Naive thymus-derived CD4-positive, alpha-beta T cell (primary cell): ENCODE data around the gene XYLB. TPM values are rescaled to one million over a fixed set of nuclear protein-coding genes. Genes with fewer than 3 reads are reported as not detected.
A peak's percentile ranks its signal among the peaks of the same experiment; 100 is the strongest.

Experiments
- ATAC-seq: fragments of 150-1000 bp; cut with Tn5 transposase; 2 replicates; pipeline ENCODE4 v1.10.0; 2021; ENCODE audit warnings: mild to moderate bottlenecking, moderate library complexity
- CTCF ChIA-PET: fragments of 350-600 bp; sonication (Branson Sonifier 250); formaldehyde crosslinking; loops from one replicate; lab custom pipeline; 2021; ENCODE audit warnings: antibody characterized with exemption; lab: Charles Lee
- POLR2A ChIA-PET: fragments of 350-600 bp; sonication (Branson Sonifier 250); formaldehyde crosslinking; loops from one replicate; lab custom pipeline; 2021; ENCODE audit warnings: antibody characterized with exemption, inconsistent platforms; lab: Charles Lee
- DNase-seq, 9 donors: peaks; one replicate each; pipeline versions ENCODE4 v3.0.0 to v3.0.0-alpha.2; 2020 to 2022; ENCODE audit warnings: mixed read lengths in 1 of 9
- H3K27ac ChIP-seq: one replicate; pipeline ENCODE4 v1.7.0; 2013; ENCODE audit warnings: mild to moderate bottlenecking, low read depth, low read length, moderate library complexity
- H3K27me3 ChIP-seq, 2 donors: one replicate each; pipeline ENCODE4 v1.7.0; 2013; ENCODE audit warnings: low read length in 2 of 2, mild to moderate bottlenecking in 2 of 2, moderate library complexity in 2 of 2; ENCODE audit not compliant: control insufficient read depth in 2 of 2, insufficient read depth in 2 of 2
- H3K36me3 ChIP-seq, 3 experiments: 1 replicate in 2 of 3; 2 replicates in 1 of 3; pipeline ENCODE4 v1.7.0; 2013; ENCODE audit warnings: low read length in 3 of 3, mild to moderate bottlenecking in 3 of 3, moderate library complexity in 1 of 3; ENCODE audit not compliant: insufficient read depth in 3 of 3, control insufficient read depth in 2 of 3
- H3K4me1 ChIP-seq, 2 donors: one replicate each; pipeline ENCODE4 v1.7.0; 2013; ENCODE audit warnings: low read length in 2 of 2, mild to moderate bottlenecking in 2 of 2, moderate library complexity in 1 of 2; ENCODE audit not compliant: control insufficient read depth in 2 of 2, insufficient read depth in 2 of 2
- H3K4me3 ChIP-seq: 2 replicates; pipeline ENCODE4 v1.7.0; 2013; ENCODE audit warnings: mild to moderate bottlenecking, low read length
- H3K9me3 ChIP-seq, 3 experiments: 1 replicate in 2 of 3; 2 replicates in 1 of 3; pipeline ENCODE4 v1.7.0; 2013; ENCODE audit warnings: low read length in 3 of 3; ENCODE audit not compliant: control insufficient read depth in 2 of 3
- H3K27ac Mint-ChIP-seq, 9 donors: one replicate each; pipeline ENCODE4 v1.8.0; 2020 to 2022; ENCODE audit warnings: mixed read lengths in 9 of 9, mild to moderate bottlenecking in 8 of 9, moderate library complexity in 5 of 9, inconsistent platforms in 2 of 9
- H3K27me3 Mint-ChIP-seq, 5 donors: one replicate each; pipeline ENCODE4 v1.8.0; 2021 to 2022; ENCODE audit warnings: mixed read lengths in 5 of 5, mild to moderate bottlenecking in 1 of 5
- H3K36me3 Mint-ChIP-seq, 5 donors: one replicate each; pipeline ENCODE4 v1.8.0; 2020 to 2022; ENCODE audit warnings: mixed read lengths in 5 of 5, mild to moderate bottlenecking in 3 of 5, inconsistent platforms in 1 of 5
- H3K4me1 Mint-ChIP-seq, 7 donors: one replicate each; pipeline ENCODE4 v1.8.0; 2020 to 2022; ENCODE audit warnings: mixed read lengths in 7 of 7, mild to moderate bottlenecking in 3 of 7, inconsistent platforms in 1 of 7
- H3K4me3 Mint-ChIP-seq, 10 donors: one replicate each; pipeline ENCODE4 v1.8.0; 2020 to 2022; ENCODE audit warnings: mild to moderate bottlenecking in 10 of 10, mixed read lengths in 10 of 10, moderate library complexity in 6 of 10, inconsistent platforms in 2 of 10
- H3K9me3 Mint-ChIP-seq, 11 donors: one replicate each; pipeline ENCODE4 v1.8.0; 2020 to 2022; ENCODE audit warnings: mixed read lengths in 11 of 11, mild to moderate bottlenecking in 4 of 11, inconsistent platforms in 1 of 11, moderate library complexity in 1 of 11
- intact Hi-C, 2 donors: fragments of 100-400 bp; cut with micrococcal nuclease; formaldehyde crosslinking; loops; one replicate each; pipeline ENCODE4 v1.15.1; 2023
- polyA plus RNA-seq, 2 donors: library from polyadenylated mRNA; unstranded; fragments of 300-500 nt; fragmentation: Illumina TruSeq; gene quantifications; one replicate each; pipeline ENCODE4 v1.2.3, GENCODE V29; 2021
- total RNA-seq, 6 experiments: library from RNA in 5 of 6; stranded (reverse) in 5 of 6; gene quantifications; 1 replicate in 5 of 6; 2 replicates in 1 of 6; pipeline ENCODE4 v1.2.3 and lab custom pipeline; 2021 to 2026

Gene XYLB
- total and polyA plus RNA-seq, 7 experiments from 2014 or later = 0.37 to 6.7 (median 2.0) TPM

- H3K27me3 ChIP-seq = no peaks in the 10 kb centered on the region
- H3K4me1 ChIP-seq = no peaks in the 10 kb centered on the region
- no peak overlapping the region for H3K4me3 ChIP-seq
- peaks cover 0 to 10% (median 7%) of the 10 kb centered on the region in 5 donors for H3K36me3 Mint-ChIP-seq
- H3K27ac ChIP-seq = no peak overlapping the region
- ChIA-PET POLR2A (no interaction called here), CTCF (no interaction called here)
- DNase-seq (no peak), ATAC-seq (no peak)
- peaks cover 0 to 4% (median 0%) of the 10 kb centered on the region in 11 donors for H3K9me3 Mint-ChIP-seq
- H3K27me3 Mint-ChIP-seq = no peaks in the 10 kb centered on the region
- H3K27ac Mint-ChIP-seq = no peak overlapping the region
- no peak overlapping the region for H3K4me3 Mint-ChIP-seq
- H3K36me3 ChIP-seq = no peaks in the 10 kb centered on the region
- no peaks in the 10 kb centered on the region for H3K9me3 ChIP-seq
- intact Hi-C loops = no loop called here
- H3K4me1 Mint-ChIP-seq = peaks cover 9 to 12% (median 10%) of the 10 kb centered on the region in 7 donors
Observed at GRCh38 chr3:38361496-38361895, 14.9 kb downstream of the XYLB start.

GRCh38 chr3:38362825-38363224, 16.2 kb downstream of the XYLB start:
- intact Hi-C loops = no loop called here
- ATAC-seq (no peak), DNase-seq (no peak)
- H3K27me3 ChIP-seq = no peaks in the 10 kb centered on the region
- H3K9me3 ChIP-seq = no peaks in the 10 kb centered on the region
- no peak overlapping the region for H3K27ac ChIP-seq
- H3K4me3 Mint-ChIP-seq = no peak overlapping the region
- CTCF ChIA-PET = no interaction called here
- peaks cover 0 to 4% (median 0%) of the 10 kb centered on the region in 11 donors for H3K9me3 Mint-ChIP-seq
- H3K36me3 Mint-ChIP-seq = peaks cover 0 to 10% (median 9%) of the 10 kb centered on the region in 5 donors
- H3K4me1 ChIP-seq = no peaks in the 10 kb centered on the region
- no peaks in the 10 kb centered on the region for H3K27me3 Mint-ChIP-seq
- peaks cover 9 to 12% (median 10%) of the 10 kb centered on the region in 7 donors for H3K4me1 Mint-ChIP-seq
- no peak overlapping the region for H3K4me3 ChIP-seq
- no peak overlapping the region for H3K27ac Mint-ChIP-seq
- no peaks in the 10 kb centered on the region for H3K36me3 ChIP-seq
- POLR2A ChIA-PET = no interaction called here

- no peak overlapping the region for H3K4me3 Mint-ChIP-seq
- Histone ChIP-seq H3K9me3 (no peaks in the 10 kb centered on the region), H3K27me3 (no peaks in the 10 kb centered on the region), H3K4me3 (no peak overlapping the region), H3K27ac (no peak overlapping the region), H3K36me3 (no peaks in the 10 kb centered on the region), H3K4me1 (no peaks in the 10 kb centered on the region)
- CTCF ChIA-PET = no interaction called here
- peaks cover 0 to 6% (median 0%) of the 10 kb centered on the region in 11 donors for H3K9me3 Mint-ChIP-seq
- intact Hi-C loops = no loop called here
- DNase-seq (no peak), ATAC-seq (no peak)
- H3K36me3 Mint-ChIP-seq = peaks cover 0 to 21% (median 10%) of the 10 kb centered on the region in 5 donors
- POLR2A ChIA-PET = no interaction called here
- peaks cover 9 to 19% (median 12%) of the 10 kb centered on the region in 7 donors for H3K4me1 Mint-ChIP-seq
- no peaks in the 10 kb centered on the region for H3K27me3 Mint-ChIP-seq
- H3K27ac Mint-ChIP-seq = peak overlapping the region in 1 of 9 donors; percentile 19
Observed at GRCh38 chr3:38364721-38365400, 18.3 kb downstream of the XYLB start.

DNA sequence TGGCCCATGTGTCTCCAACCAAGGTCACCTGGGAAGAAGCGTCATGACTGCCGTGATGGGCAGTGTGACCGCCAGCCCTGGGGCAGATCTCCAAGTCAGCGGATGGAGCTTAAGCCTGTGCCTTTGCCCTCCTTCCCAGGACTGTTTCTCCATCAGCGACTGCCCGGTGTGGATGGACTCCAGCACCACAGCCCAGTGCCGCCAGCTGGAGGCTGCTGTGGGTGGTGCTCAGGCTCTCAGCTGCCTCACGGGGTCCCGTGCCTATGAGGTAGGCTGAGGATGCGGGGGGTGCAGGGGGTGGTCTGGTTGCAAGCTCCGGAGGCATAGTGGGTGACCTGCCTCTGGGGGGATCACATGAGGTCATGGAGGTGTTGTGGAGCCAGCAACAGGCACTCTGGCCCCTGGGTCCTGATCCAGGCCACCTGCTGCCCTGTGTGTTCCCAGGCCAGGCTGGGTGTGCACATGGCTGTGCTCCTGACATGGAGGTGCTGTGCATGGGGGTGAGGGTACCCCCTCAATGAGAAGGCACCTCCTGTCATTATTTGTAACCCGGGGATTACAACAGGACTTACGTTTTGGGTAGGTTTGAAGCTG, 19.0 kb downstream of the XYLB start:
- Mint-ChIP-seq H3K9me3 (peaks cover 0 to 6% (median 0%) of the 10 kb centered on the region in 11 donors), H3K4me3 (no peak overlapping the region), H3K27ac (peak overlapping the region in 1 of 9 donors; percentile 59), H3K36me3 (peaks cover 0 to 25% (median 10%) of the 10 kb centered on the region in 5 donors), H3K27me3 (no peaks in the 10 kb centered on the region), H3K4me1 (peaks cover 9 to 19% (median 12%) of the 10 kb centered on the region in 7 donors)
- intact Hi-C loops = no loop called here
- Histone ChIP-seq H3K36me3 (no peaks in the 10 kb centered on the region), H3K4me3 (no peak overlapping the region), H3K27ac (no peak overlapping the region), H3K27me3 (no peaks in the 10 kb centered on the region), H3K4me1 (no peaks in the 10 kb centered on the region), H3K9me3 (no peaks in the 10 kb centered on the region)
- ChIA-PET CTCF (no interaction called here), POLR2A (interaction anchor here (0.6 kb wide), 1 partner anchor 100 kb away, joined by 5 read pairs; no protein-coding TSS in a partner anchor)
- no peak for ATAC-seq
- no peak for DNase-seq

DNA sequence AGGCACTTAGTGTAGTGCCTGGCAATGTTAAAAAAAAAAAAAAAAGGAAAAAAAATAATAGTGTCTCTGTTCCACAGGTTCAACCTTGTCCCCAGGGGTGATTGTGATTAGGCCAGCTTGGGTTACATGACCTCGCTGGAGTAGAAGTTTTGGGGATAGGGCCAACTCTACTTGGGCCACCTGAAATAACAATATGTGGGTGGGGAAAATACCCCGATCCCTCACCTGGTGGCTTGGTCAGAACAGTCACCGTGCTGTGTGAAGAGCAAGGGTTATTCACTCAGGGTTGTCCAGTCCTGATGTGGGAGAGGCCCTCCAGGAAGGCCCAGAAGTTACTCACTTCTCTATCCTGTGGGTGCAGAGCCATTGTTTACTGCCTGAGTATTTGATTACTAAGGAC, 19.5 kb downstream of the XYLB start:
- Histone ChIP-seq H3K4me3 (no peak overlapping the region), H3K27ac (no peak overlapping the region), H3K4me1 (no peaks in the 10 kb centered on the region), H3K9me3 (no peaks in the 10 kb centered on the region), H3K27me3 (no peaks in the 10 kb centered on the region), H3K36me3 (no peaks in the 10 kb centered on the region)
- DNase-seq (no peak), ATAC-seq (no peak)
- CTCF ChIA-PET = no interaction called here
- Mint-ChIP-seq H3K9me3 (peaks cover 0 to 6% (median 0%) of the 10 kb centered on the region in 11 donors), H3K27ac (no peak overlapping the region), H3K27me3 (no peaks in the 10 kb centered on the region), H3K4me1 (peaks cover 9 to 19% (median 12%) of the 10 kb centered on the region in 7 donors), H3K36me3 (peaks cover 0 to 30% (median 10%) of the 10 kb centered on the region in 5 donors), H3K4me3 (no peak overlapping the region)
- intact Hi-C loops = no loop called here
- POLR2A ChIA-PET = interaction anchor here (0.6 kb wide), 1 partner anchor 100 kb away, joined by 5 read pairs; no protein-coding TSS in a partner anchor

DNA sequence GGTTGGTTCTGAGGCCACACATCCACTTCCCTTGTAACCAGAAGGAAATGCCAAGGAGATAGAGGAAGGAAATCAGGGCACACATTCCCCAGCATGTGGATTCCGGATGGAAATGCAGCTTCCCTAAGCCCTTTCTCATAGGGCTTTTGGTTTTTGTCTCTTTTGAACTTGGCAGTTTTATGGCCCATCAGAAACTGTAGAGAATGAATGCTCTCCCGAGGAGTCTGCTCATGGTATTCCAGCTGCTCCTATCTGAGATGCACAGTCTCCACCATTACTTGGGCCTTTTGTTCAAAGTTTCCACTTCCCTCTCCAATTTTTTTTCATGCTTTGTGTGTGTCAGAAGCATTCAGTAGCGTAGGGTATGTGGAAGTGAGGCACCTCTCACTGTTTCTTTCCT, 21.2 kb downstream of the XYLB start:
- CTCF ChIA-PET = no interaction called here
- Histone ChIP-seq H3K4me3 (no peak overlapping the region), H3K9me3 (no peaks in the 10 kb centered on the region), H3K4me1 (peaks cover 0 to 2% of the 10 kb centered on the region in 2 donors), H3K27me3 (no peaks in the 10 kb centered on the region), H3K36me3 (no peaks in the 10 kb centered on the region), H3K27ac (no peak overlapping the region)
- Mint-ChIP-seq H3K4me1 (peaks cover 11 to 25% (median 13%) of the 10 kb centered on the region in 7 donors), H3K27me3 (peaks cover 0 to under 1% (median 0%) of the 10 kb centered on the region in 5 donors), H3K36me3 (peaks cover 0 to 32% (median 11%) of the 10 kb centered on the region in 5 donors), H3K27ac (no peak overlapping the region), H3K9me3 (peaks cover 0 to 6% (median 0%) of the 10 kb centered on the region in 11 donors), H3K4me3 (no peak overlapping the region)
- ATAC-seq = no peak
- DNase-seq = no peak
- intact Hi-C loops = no loop called here
- POLR2A ChIA-PET = no interaction called here
